Measurements from ENCODE around the gene MUC2. TPM values are rescaled to one million over a fixed set of nuclear protein-coding genes. Genes with fewer than 3 reads are reported as not detected.

The MUC2 gene
- total and polyA plus RNA-seq, 2 of the 13 experiments (the other 11 are each of a cell fraction or from before 2014, with no cell fraction given): not detected

DNA sequence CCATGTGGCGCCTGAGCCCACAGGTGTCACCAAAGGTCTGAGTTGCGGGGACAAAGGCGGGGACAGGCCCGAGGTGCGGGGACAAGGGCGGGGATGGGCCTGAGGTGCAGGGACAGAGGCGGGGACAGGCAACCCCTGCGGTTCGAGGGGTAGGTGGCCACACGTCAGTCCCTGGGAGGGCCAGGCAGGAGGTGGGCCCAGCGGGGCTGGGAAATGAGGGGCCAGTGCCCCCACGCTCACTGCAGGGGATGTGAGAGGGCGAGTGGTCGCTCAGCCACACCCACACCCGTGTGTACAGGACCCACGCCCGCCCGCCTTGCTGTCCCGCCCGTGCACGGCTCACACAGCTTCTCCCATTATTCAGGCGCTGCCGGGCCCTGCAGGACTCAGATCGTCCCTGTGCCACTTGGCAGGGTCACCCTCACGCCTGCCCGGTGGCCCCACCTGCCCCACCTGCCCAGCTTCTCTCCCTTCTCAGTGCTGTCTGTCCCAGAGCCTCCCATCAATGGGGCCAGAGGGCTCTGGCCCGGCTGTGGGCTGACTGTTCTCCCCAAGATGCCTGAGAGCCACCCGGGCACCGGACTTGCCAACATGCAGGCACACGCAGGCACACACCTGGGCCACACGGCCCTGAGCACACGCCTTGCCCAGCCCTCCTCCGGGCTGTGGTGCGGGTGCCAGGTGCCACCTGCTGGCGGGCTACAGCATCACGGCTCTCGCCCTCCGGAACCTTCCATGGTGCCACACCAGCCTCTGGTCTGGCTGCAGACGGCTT lies 23.9 kb upstream of the MUC2 start (continued):
- TF ChIP-seq, protein P1, sequence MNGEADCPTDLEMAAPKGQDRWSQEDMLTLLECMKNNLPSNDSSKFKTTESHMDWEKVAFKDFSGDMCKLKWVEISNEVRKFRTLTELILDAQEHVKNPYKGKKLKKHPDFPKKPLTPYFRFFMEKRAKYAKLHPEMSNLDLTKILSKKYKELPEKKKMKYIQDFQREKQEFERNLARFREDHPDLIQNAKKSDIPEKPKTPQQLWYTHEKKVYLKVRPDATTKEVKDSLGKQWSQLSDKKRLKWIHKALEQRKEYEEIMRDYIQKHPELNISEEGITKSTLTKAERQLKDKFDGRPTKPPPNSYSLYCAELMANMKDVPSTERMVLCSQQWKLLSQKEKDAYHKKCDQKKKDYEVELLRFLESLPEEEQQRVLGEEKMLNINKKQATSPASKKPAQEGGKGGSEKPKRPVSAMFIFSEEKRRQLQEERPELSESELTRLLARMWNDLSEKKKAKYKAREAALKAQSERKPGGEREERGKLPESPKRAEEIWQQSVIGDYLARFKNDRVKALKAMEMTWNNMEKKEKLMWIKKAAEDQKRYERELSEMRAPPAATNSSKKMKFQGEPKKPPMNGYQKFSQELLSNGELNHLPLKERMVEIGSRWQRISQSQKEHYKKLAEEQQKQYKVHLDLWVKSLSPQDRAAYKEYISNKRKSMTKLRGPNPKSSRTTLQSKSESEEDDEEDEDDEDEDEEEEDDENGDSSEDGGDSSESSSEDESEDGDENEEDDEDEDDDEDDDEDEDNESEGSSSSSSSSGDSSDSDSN (CRISPR knock-in tag; IDR thresholded peaks at IDR 0.05): peak; percentile 55
- peak; percentile 39; the same call in 1 of the 2 replicates for TF ChIP-seq SMAD1 (CRISPR knock-in tag; IDR thresholded peaks at IDR 0.05; ENCODE audit: borderline replicate concordance, low read depth)
- TF ChIP-seq, protein P2, sequence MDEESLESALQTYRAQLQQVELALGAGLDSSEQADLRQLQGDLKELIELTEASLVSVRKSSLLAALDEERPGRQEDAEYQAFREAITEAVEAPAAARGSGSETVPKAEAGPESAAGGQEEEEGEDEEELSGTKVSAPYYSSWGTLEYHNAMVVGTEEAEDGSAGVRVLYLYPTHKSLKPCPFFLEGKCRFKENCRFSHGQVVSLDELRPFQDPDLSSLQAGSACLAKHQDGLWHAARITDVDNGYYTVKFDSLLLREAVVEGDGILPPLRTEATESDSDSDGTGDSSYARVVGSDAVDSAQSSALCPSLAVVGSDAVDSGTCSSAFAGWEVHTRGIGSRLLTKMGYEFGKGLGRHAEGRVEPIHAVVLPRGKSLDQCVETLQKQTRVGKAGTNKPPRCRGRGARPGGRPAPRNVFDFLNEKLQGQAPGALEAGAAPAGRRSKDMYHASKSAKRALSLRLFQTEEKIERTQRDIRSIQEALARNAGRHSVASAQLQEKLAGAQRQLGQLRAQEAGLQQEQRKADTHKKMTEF (CRISPR knock-in tag; IDR thresholded peaks at IDR 0.05): peak; percentile 47; the same call in 1 of the 2 replicates
- no peak for TF ChIP-seq NONO (IDR thresholded peaks at IDR 0.05)
- TF ChIP-seq NONO (CRISPR knock-in tag; conservative IDR thresholded peaks at IDR 0.05): 0 out of 2 replicates have a peak, but pooled peaks have one; percentile 33
- peak; percentile 41; the same call in 1 of the 2 replicates for TF ChIP-seq SALL1 (CRISPR knock-in tag; IDR thresholded peaks at IDR 0.05)
- TF ChIP-seq KLF16 (CRISPR knock-in tag; IDR thresholded peaks at IDR 0.05): 0 out of 4 replicates have a peak, but pooled peaks of 1 of the 2 experiments have one; percentile 29
- peak; percentile 57 for TF ChIP-seq GATAD2A (CRISPR knock-in tag; IDR thresholded peaks at IDR 0.05)
- 0 out of 2 replicates have a peak, but pooled peaks have one; percentile 35 for TF ChIP-seq TBX2 (CRISPR knock-in tag; IDR thresholded peaks at IDR 0.05; ENCODE audit: borderline replicate concordance)
- peak; percentile 88; the same call in 1 of the 2 replicates for TF ChIP-seq FOXC1 (CRISPR knock-in tag; IDR thresholded peaks at IDR 0.05; ENCODE audit: borderline replicate concordance)
- no peak for TF ChIP-seq KDM1A (CRISPR knock-in tag; IDR thresholded peaks at IDR 0.05)
- TF ChIP-seq HIVEP1 (CRISPR knock-in tag; IDR thresholded peaks at IDR 0.05): peak; percentile 65; the same call in 1 of the 2 replicates
- peak; percentile 30; the same call in 1 of the 2 replicates for TF ChIP-seq NFKB2 (CRISPR knock-in tag; IDR thresholded peaks at IDR 0.05; ENCODE audit: borderline replicate concordance)
- no peak for TF ChIP-seq IKZF4 (CRISPR knock-in tag; IDR thresholded peaks at IDR 0.05; ENCODE audit: borderline replicate concordance, low read depth, not compliant biosample characterization)
- TF ChIP-seq ZNF451 (CRISPR knock-in tag; IDR thresholded peaks at IDR 0.05): 0 out of 2 replicates have a peak, but pooled peaks have one; percentile 58
- TF ChIP-seq SAP130 (CRISPR knock-in tag; IDR thresholded peaks at IDR 0.05; ENCODE audit: low read depth): 0 out of 2 replicates have a peak, but pooled peaks have one; percentile 22
- no peak for TF ChIP-seq CHD2 (IDR thresholded peaks at IDR 0.05; ENCODE audit: low read depth, low read length)
- peak; percentile 51; the same call in 1 of the 2 replicates for TF ChIP-seq SMC3 (IDR thresholded peaks at IDR 0.05; ENCODE audit: low read length)
- no peak for TF ChIP-seq ZNF33B (CRISPR knock-in tag; IDR thresholded peaks at IDR 0.05)
- TF ChIP-seq EED (CRISPR knock-in tag; IDR thresholded peaks at IDR 0.05): 0 out of 2 replicates have a peak, but pooled peaks have one; percentile 38
- TF ChIP-seq, protein P3, sequence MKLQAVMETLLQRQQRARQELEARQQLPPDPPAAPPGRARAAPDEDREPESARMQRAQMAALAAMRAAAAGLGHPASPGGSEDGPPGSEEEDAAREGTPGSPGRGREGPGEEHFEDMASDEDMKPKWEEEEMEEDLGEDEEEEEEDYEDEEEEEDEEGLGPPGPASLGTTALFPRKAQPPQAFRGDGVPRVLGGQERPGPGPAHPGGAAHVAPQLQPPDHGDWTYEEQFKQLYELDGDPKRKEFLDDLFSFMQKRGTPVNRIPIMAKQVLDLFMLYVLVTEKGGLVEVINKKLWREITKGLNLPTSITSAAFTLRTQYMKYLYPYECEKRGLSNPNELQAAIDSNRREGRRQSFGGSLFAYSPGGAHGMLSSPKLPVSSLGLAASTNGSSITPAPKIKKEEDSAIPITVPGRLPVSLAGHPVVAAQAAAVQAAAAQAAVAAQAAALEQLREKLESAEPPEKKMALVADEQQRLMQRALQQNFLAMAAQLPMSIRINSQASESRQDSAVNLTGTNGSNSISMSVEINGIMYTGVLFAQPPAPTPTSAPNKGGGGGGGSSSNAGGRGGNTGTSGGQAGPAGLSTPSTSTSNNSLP (IDR thresholded peaks at IDR 0.05; ENCODE audit: low read depth, low read length): no peak
- 0 out of 2 replicates have a peak, but pooled peaks have one; percentile 55 for TF ChIP-seq ZNF331 (CRISPR knock-in tag; IDR thresholded peaks at IDR 0.05)
- TF ChIP-seq HDAC1 (CRISPR knock-in tag; IDR thresholded peaks at IDR 0.05): peak; percentile 64; the same call in 1 of the 2 replicates
- peak; percentile 82 for TF ChIP-seq ZNF546 (CRISPR knock-in tag; conservative IDR thresholded peaks at IDR 0.05)
- TF ChIP-seq NFYC (CRISPR knock-in tag; IDR thresholded peaks at IDR 0.05): no peak
- TF ChIP-seq HNRNPL (IDR thresholded peaks at IDR 0.05; ENCODE audit: low read depth, low read length): peak; percentile 95

All from HepG2 (cell line).